ENCODE results near the gene GJA8.
A peak's percentile ranks its signal among the peaks of the same experiment; 100 is the strongest.
"Not testable (repeated sequence)": the region's sequence is repeated elsewhere in the genome, so short reads cannot be mapped to it uniquely, and the experiment has no call there.

Gene GJA8

GRCh38 chr1:147927689-147928088 lies 25.1 kb downstream of the GJA8 start:
- DNase-seq (ENCODE audit: low spot score) = not testable (repeated sequence)

GRCh38 chr1:147928236-147929132 lies 25.9 kb downstream of the GJA8 start, which contains the start of gene GPR89B:
TSS of gene GPR89B (plus strand) at chr1:147928420. CDS start at chr1:147928537, 117 bp downstream.
- peak; percentile 64 for DNase-seq (ENCODE audit: low spot score)

GRCh38 chr1:147931137-147931536 lies 28.5 kb downstream of the GJA8 start:
- not testable (repeated sequence) for DNase-seq (ENCODE audit: low spot score)

GRCh38 chr1:147935296-147935695 lies 32.7 kb downstream of the GJA8 start:
- not testable (repeated sequence) for DNase-seq (ENCODE audit: low spot score)

GRCh38 chr1:147940456-147940855 lies 37.9 kb downstream of the GJA8 start:
- not testable (repeated sequence) for DNase-seq (ENCODE audit: low spot score)

- DNase-seq (ENCODE audit: low spot score) = not testable (repeated sequence)
Observed at GRCh38 chr1:147942563-147942962, 40.0 kb downstream of the GJA8 start.

- DNase-seq (ENCODE audit: low spot score) = not testable (repeated sequence)
Observed at GRCh38 chr1:147949517-147949916, 46.9 kb downstream of the GJA8 start.
